GM12891 (cell line): Measurements from ENCODE around the gene DMD.

Experiments used
- POLR2A ChIP-seq: IDR thresholded peaks from 2 replicates; pipeline ENCODE4 v1.6.1; 2011; ENCODE audit warnings: low read depth, low read length, control low read depth
- POLR2AphosphoS5 ChIP-seq: IDR thresholded peaks from 2 replicates; pipeline ENCODE4 v1.6.1; 2011; ENCODE audit warnings: low read depth, low read length, control low read depth
- TAF1 ChIP-seq: IDR thresholded peaks from 2 replicates; pipeline ENCODE4 v1.6.1; 2011; ENCODE audit warnings: low read depth, low read length, control low read depth

DNA sequence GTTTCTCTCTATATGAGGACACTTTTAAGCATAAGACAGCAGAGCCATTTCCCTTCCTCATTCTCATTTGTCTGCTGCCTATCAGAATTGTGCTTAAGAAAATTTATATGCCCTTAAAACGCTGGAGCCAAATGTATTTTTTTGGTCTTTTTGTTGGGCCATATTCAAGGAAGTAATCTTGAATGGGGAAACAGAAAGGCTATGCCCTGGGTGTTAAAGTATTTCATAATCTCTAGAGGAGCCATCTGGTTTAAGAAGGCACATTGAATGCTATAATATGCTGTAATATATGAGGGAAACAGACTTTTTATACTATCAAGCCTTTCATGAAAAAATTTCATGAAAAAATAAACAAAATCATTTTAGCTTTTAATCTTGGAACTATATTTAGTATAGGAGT, 4.3 kb downstream of the DMD start:
- no peak for TF ChIP-seq POLR2AphosphoS5
- no peak for TF ChIP-seq POLR2A
- no peak for TF ChIP-seq TAF1
